RWPE2 (cell line): Measurements from ENCODE around the gene HTR3E.

Experiments used
- ATAC-seq: fragments of 200-7000 bp; cut with Tn5 transposase; 3 replicates; pipeline ENCODE4 v1.9.1; 2021; ENCODE audit warnings: low read depth
- DNase-seq: peaks from one replicate; pipeline ENCODE4 v3.0.0-alpha.2; 2020; ENCODE audit warnings: low spot score
- H3K27ac ChIP-seq: fragments of 450-650 bp; 2 replicates; pipeline ENCODE4 v1.5.1; 2017; ENCODE audit warnings: mild to moderate bottlenecking; ENCODE audit not compliant: poor library complexity, severe bottlenecking
- H3K27me3 ChIP-seq: fragments of 250-450 bp; sonication (Bioruptor Pico); 2 replicates; pipeline ENCODE4 v1.5.1; 2021; ENCODE audit warnings: mild to moderate bottlenecking, moderate library complexity; ENCODE audit not compliant: insufficient read depth, poor library complexity, severe bottlenecking
- H3K36me3 ChIP-seq: fragments of 250-450 bp; sonication (Bioruptor Pico); 2 replicates; pipeline ENCODE4 v1.5.1; 2020; ENCODE audit warnings: low read depth, mild to moderate bottlenecking, moderate library complexity
- H3K4me1 ChIP-seq: fragments of 250-450 bp; sonication (Bioruptor Pico); 2 replicates; pipeline ENCODE4 v1.5.1; 2021; ENCODE audit warnings: mild to moderate bottlenecking, moderate library complexity; ENCODE audit not compliant: insufficient read depth, poor library complexity, severe bottlenecking
- H3K4me3 ChIP-seq: fragments of 250-450 bp; sonication (Bioruptor Pico); 2 replicates; pipeline ENCODE4 v1.5.1; 2021; ENCODE audit warnings: mild to moderate bottlenecking, moderate library complexity; ENCODE audit not compliant: severe bottlenecking
- H3K9me3 ChIP-seq: fragments of 250-450 bp; sonication (Bioruptor Pico); 2 replicates; pipeline ENCODE4 v1.5.1; 2021; ENCODE audit warnings: mild to moderate bottlenecking, moderate library complexity; ENCODE audit not compliant: severe bottlenecking
- CTCF ChIP-seq: fragments of 450-650 bp; IDR thresholded peaks from one replicate; pipeline ENCODE4 v1.5.1; 2017; ENCODE audit warnings: mild to moderate bottlenecking, moderate library complexity; ENCODE audit not compliant: poor library complexity, severe bottlenecking

The HTR3E gene

GRCh38 chr3:184134746-184135148, 37.9 kb downstream of the HTR3E start:
- TF ChIP-seq CTCF: no peak
- peaks cover 20% of the 10 kb centered on the region for H3K36me3 ChIP-seq
- H3K27me3 ChIP-seq: no peaks in the 10 kb centered on the region
- no peaks in the 10 kb centered on the region for H3K9me3 ChIP-seq
- no peaks in the 10 kb centered on the region for H3K4me1 ChIP-seq
- peak; percentile 2; the same call in 2 of the 3 replicates for ATAC-seq
- H3K4me3 ChIP-seq: peak overlapping the region; percentile 74
- DNase-seq: no peak
- H3K27ac ChIP-seq: peak overlapping the region; percentile 62

GRCh38 chr3:184135149-184135910, 38.5 kb downstream of the HTR3E start, which contains the start of gene EIF2B5:
EIF2B5 (plus strand) TSS chr3:184135358; CDS start chr3:184135386, 28 bp downstream.
- H3K36me3 ChIP-seq: peaks cover 25% of the 10 kb centered on the region
- no peaks in the 10 kb centered on the region for H3K27me3 ChIP-seq
- no peaks in the 10 kb centered on the region for H3K4me1 ChIP-seq
- TF ChIP-seq CTCF: peak; percentile 22
- H3K4me3 ChIP-seq: peak within 1 kb of the TSS; percentile 74
- H3K27ac ChIP-seq: peak within 1 kb of the TSS; percentile 62
- ATAC-seq (peak; percentile 73), DNase-seq (peak; percentile 83)
- H3K9me3 ChIP-seq: no peaks in the 10 kb centered on the region

GRCh38 chr3:184135911-184136260, 39.0 kb downstream of the HTR3E start:
- no peak for ATAC-seq
- peak overlapping the region; percentile 62 for H3K27ac ChIP-seq
- no peak for TF ChIP-seq CTCF

DNA sequence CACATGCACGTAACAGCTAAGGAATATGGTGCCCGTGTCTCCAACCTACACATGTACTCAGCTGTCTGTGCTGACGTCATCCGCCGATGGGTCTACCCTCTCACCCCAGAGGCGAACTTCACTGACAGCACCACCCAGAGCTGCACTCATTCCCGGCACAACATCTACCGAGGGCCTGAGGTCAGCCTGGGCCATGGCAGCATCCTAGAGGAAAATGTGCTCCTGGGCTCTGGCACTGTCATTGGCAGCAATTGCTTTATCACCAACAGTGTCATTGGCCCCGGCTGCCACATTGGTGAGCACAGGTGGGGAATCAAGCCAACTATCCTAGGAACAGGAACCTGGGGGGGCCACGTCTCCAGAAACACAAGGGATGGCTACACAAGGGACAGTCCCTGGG, 43.6 kb downstream of the HTR3E start:
- H3K9me3 ChIP-seq: no peaks in the 10 kb centered on the region
- no peak overlapping the region for H3K4me3 ChIP-seq
- ATAC-seq: no peak
- TF ChIP-seq CTCF: no peak
- no peak overlapping the region for H3K27ac ChIP-seq
- no peaks in the 10 kb centered on the region for H3K4me1 ChIP-seq
- H3K27me3 ChIP-seq: no peaks in the 10 kb centered on the region
- peaks cover 75% of the 10 kb centered on the region for H3K36me3 ChIP-seq
- DNase-seq: no peak

More at GRCh38 chr3:184135911-184136260, 39.0 kb downstream of the HTR3E start:
- no peaks in the 10 kb centered on the region for H3K9me3 ChIP-seq
- H3K36me3 ChIP-seq: peaks cover 31% of the 10 kb centered on the region
- no peaks in the 10 kb centered on the region for H3K4me1 ChIP-seq
- DNase-seq: no peak
- no peaks in the 10 kb centered on the region for H3K27me3 ChIP-seq
- peak overlapping the region; percentile 74 for H3K4me3 ChIP-seq

- H3K4me3 ChIP-seq: no peak overlapping the region
- H3K36me3 ChIP-seq: peaks cover 70% of the 10 kb centered on the region
- DNase-seq (no peak), ATAC-seq (no peak)
- no peak overlapping the region for H3K27ac ChIP-seq
- H3K4me1 ChIP-seq: no peaks in the 10 kb centered on the region
- TF ChIP-seq CTCF: no peak
- H3K9me3 ChIP-seq: no peaks in the 10 kb centered on the region
- no peaks in the 10 kb centered on the region for H3K27me3 ChIP-seq
These were observed 45.3 kb downstream of the HTR3E start for GRCh38 chr3:184142199-184142598.
